ENCODE measurements around the gene ATXN7.

GRCh38 chr3:63955830-63956545, 92.3 kb downstream of the ATXN7 start:
- TF ChIP-seq CTCF (conservative IDR thresholded peaks at IDR 0.05; ENCODE audit: low read length) (no peak), EZH2phosphoT487 (IDR thresholded peaks at IDR 0.05; ENCODE audit: borderline replicate concordance) (no peak)

Measured in Loucy (cell line).